HG03139 (cell line): ENCODE data around the gene RETREG3.
"Not testable (repeated sequence)": the region's sequence is repeated elsewhere in the genome, so short reads cannot be mapped to it uniquely, and the experiment has no call there.

Source experiments
- ATAC-seq: cut with Tn5 transposase; IDR thresholded peaks from one replicate; pipeline ENCODE4 v1.9.1; 2021; ENCODE audit not compliant: unreplicated experiment

The RETREG3 gene

DNA sequence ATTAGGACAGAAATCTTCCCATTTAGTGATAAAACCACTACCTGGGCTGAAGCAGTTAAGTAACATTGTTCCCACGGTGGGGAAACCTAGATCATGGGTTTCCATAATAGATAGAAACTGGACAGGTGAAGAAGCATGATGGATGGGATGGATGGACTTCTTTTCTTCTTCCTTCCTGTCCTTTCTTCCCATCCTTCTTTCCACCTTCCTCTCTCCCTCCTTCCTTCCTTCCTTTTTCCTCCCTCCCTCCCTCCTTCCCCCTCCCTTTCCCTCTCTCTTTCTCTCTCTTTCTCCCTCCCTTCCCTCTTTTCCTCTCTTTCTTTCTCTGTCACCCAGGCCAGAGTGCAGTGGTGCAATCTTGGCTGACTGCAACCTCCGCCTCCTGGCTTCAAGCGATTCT, 34.7 kb downstream of the RETREG3 start:
- ATAC-seq, result no peak

- no peak for ATAC-seq
Measured at GRCh38 chr17:42573095-42573494, 36.1 kb downstream of the RETREG3 start.

DNA sequence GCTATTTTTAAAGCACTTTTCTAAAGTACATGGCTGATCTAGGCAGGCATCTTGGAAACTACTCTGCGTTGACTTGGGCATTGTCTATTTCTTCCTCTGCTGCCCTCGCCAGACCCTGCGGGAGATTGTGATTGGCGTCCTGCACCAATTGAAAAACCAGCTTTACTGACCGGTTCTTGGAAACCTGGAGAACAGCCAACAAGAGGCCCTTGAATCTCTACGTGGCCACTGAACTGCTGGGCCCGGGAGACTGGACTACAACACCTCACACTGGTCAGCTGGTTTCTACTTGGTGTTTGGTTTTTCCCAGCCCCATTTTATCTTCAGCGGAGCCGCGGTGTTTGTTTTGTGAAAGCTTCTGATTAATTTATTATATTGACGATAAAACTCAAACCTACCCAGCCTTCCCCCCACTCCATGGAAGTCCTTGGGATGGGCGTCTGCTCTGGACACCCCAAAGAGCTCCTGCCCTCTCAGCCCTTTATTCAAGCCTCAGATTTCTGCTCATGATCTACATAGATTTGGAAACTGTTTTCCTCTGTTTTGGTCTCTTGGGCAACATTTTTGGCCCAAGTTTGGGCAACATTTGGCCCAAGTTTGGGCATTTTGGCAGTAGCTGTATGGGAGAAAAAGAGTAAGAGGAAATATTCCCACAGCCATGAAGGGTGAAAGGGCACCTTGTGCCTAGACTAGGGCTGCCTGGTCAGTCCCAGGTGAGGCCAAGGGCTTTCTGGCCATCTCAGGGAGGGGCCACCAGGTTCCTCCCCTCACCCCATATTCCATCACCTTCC, 37.5 kb downstream of the RETREG3 start:
- no peak for ATAC-seq

DNA sequence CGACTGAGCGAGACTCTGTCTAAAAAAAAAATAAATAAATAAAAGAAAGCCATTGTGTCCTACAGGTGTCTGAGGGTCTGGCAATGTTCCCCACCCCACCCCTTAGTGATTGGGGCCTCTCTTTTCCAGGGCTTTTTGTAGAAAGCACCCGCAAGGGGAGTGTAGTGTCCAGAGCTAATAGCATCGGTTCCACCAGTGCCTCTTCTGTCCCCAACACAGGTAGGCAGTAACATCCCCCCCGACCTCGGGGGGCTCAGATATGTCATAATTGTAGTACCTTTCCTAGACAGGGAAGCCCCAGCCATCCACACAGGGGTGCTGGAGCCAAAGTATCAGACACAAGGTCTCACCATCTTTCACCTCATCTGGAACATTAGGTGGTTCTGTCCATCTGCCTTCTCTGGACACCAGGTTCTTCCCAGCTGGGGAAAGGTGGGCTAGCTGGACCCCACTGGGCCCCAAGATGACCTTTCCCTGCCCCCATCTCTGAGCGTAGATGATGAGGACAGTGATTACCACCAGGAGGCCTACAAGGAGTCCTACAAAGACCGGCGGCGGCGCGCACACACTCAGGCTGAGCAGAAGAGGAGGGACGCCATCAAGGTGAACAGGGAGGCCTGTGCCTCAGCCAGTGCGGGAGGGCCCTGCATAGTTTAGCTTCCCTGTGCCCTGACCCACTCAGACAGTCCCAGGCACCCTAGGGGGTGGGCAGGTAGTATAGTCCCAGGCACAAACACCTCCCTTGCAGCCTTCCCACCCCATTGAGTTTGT, 40.6 kb downstream of the RETREG3 start:
- no peak for ATAC-seq

DNA sequence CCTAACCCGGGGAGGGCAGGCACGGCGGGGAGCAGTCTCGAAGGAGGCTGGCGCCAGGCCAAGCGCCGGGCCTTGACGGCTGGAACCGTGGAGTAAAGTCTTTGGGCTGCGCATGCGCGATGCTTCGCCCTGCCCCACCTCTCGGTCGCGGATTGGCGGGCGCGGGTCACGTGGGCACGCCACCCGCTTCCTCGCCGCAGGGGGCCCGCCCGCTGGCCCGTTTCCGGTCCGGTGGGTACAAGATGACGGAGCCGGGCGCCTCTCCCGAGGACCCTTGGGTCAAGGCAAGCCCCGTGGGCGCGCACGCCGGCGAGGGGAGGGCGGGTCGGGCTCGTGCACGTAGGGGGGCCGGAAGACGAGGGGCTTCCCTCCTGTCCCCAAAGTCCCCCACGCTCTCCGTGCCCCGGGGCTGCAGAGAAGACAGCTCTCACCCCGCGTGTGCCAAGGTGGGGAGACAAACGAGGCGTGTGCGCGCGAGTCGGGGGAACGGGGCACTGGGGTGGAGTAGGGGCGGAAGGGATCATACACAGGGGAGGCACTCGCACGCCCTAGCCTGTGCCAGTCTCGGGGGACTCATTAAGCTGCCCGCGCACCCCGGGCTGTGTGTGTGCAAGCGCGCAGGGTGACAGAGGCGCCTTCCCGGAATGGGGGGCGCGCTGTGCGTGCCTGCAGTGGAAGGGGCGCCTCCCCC, 42.1 kb downstream of the RETREG3 start, which contains the start of gene MLX:
Gene MLX, plus strand, starts transcription at position 218 of the 691 bp plus-strand sequence. Its CDS starts 25 bp downstream, at position 243.
- peak; percentile 48 for ATAC-seq

DNA sequence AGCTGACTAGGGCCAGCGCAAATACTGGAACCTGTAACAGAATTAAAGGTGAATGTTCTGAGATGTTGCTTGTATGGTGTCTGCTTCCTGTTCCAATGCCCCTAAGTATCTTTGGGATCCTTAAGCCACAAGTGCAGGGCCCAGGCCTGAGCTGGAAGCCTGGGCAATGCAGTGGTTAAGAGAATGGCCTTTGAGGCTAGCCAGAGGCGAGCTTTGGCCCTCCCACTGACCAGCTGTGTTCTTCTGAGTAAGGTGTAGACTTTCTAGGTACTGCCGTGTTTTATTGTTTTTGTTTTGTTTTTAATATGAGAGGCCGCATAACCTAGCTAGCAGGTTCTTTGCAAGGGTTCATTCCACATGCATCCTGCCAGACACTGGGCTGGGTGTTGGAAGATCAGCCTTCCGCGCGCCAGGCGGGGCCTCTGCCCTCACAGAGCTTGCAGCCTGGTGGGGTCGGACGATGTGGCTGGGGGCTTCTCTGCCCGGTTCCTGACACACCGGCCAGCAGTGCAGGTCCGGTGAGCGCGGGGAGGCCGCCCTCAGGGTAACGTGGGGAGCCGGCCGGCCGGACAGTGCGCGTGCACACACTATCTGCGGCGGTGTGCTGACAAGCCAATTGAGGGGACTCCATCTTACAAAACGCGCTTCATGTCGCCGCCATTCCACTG, 42.8 kb downstream of the RETREG3 start:
- ATAC-seq, result no peak

DNA sequence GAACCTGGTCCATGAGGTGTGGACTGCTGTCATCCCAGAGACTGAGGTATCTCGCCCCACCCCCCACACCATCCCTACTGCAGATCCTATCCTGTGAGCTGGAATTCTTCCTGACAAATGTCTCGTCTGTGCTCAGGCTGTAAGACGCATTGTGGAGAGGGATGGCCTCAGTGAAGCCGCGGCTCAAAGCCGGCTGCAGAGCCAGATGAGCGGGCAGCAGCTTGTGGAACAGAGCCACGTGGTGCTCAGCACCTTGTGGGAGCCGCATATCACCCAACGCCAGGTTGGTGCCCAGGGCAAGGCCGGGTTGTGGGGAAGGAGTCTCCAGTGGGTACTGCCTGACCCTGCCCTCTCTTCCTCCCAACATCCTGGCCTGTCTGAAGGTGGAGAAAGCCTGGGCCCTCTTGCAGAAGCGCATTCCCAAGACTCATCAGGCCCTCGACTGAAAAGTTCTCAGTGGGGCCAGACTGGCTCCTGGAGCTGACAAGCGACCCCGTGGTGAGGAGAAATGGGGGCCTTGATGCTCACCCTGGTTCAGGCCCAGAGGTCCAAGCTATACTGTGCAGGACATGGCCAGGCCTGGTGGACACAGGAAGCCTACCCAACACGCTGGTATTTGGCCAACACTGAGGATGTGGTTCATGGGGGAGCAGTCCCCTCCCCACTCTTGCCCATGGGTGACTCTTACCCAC, 43.5 kb downstream of the RETREG3 start:
- no peak for ATAC-seq

GRCh38 chr17:42564815-42565522, 44.2 kb downstream of the RETREG3 start:
- no peak for ATAC-seq

- ATAC-seq, result no peak
Measured at GRCh38 chr17:42563950-42564349, 45.2 kb downstream of the RETREG3 start.

DNA sequence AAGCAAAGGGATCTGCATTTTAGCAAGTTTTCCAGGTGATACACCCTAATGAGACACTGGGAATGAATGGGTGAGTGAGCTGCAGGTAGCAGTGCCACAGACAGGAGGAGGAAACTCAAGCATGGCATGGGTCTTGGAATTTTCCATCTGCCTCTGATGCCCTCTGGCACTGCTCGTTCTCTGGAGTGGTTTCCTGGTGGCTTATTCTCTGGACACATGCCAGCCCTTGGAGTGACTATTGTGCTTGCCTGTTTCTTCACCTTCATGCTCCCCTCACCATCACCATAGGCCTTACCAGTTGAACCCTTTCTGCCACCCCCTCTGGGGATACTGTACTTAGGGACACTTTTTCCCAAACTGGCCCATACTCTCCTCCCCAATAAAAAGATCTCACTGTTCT, 45.6 kb downstream of the RETREG3 start:
- no peak for ATAC-seq

DNA sequence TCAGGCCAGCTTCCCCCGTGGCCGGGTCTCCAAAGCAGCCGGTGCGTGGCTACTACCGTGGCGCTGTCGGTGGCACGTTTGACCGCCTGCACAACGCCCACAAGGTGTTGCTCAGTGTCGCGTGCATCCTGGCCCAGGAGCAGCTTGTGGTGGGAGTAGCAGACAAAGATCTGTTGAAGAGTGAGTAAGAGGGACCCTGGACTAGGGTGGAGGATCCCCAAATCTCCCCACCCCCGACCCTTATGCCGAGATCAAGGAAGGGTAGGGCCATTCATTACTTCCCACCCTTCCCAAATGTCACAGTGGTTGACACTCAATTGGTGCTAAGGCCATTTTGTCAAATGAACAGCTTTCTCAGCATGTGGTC, 46.0 kb downstream of the RETREG3 start:
- no peak for ATAC-seq

- ATAC-seq, result no peak
Measured at GRCh38 chr17:42562388-42563142, 46.6 kb downstream of the RETREG3 start.

- ATAC-seq, result no peak
Measured at GRCh38 chr17:42561897-42562387, 47.2 kb downstream of the RETREG3 start, which contains the start of gene COASY. Gene COASY, plus strand, starts transcription at chr17:42562148. Its CDS starts 475 bp downstream, at chr17:42562623.

DNA sequence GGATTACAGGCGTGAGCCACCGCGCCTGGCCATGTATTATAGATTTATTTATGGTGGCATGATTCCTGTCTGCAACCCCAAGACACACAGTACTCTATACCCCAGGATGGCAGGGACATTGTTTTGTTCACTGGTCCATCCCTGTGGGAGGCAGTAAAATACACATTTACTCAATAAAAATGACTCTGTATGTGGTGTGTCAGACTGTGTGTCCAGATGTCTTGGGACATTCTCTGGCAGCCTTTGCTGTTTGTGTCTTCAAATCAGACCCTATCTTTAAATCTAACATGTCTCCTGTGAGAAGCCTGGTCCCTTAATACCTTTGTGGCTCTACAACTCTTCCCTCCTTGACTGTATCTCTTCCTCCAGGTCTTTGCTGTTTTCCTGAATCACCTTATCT, 48.9 kb downstream of the RETREG3 start:
- no peak for ATAC-seq

DNA sequence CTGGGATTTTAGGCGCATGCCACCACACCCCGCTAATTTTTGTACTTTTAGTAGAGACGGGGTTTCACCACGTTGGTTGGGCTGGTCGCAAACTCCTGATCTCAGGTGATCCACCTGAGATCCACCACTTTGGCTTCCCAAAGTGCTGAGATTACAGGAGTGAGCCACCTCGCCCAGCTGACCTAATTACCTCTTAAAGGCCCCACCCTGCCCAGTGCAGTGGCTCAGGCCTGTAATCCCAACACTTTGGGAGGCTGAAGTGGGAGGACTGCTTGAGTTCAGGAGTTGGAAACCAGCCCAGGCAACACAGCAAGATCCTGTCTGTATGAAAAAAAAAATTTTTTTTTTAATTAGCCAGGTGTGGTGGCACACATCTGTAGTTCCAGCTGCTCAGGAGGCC, 50.1 kb downstream of the RETREG3 start:
- no peak for ATAC-seq

DNA sequence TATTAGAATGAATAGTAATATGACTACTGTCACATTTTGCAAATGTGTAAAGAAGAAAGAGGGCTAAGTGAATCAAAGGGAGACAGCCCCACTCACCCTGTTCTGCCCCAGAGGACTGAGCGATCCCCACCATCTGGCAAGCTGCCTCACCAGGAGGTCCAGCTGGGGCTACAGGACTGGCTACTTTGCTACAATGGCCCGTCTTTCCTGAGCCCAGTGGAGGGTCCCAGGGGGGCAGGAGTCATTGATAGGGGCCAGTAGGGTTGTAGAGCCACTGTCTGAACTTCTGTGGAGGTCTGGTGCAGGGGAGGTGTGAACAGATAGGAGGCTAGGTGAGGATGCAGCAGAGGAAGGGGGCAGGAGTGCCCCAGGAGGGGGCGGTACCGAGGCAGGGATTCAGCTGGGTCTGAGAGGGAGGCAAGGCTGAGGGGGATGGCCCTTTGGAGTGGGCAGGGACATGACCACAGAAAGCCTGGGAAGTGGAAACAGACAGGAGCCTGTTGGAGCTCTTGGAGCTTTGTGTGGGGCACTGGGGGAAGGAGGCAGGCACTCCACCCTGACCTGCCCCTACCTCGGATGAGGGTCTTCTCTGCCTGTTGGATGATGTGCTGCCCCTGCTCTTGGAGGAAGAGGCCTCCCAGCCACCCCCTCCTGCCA, 53.1 kb downstream of the RETREG3 start:
- ATAC-seq, result not testable (repeated sequence)

GRCh38 chr17:42555122-42555622, 54.0 kb downstream of the RETREG3 start:
- ATAC-seq, result no peak
